Measurements from ENCODE around the gene TCERG1L.

TCERG1L gene

GRCh38 chr10:131203456-131204357 is 107.8 kb downstream of the TCERG1L start:
- no peak for DNase-seq

DNA sequence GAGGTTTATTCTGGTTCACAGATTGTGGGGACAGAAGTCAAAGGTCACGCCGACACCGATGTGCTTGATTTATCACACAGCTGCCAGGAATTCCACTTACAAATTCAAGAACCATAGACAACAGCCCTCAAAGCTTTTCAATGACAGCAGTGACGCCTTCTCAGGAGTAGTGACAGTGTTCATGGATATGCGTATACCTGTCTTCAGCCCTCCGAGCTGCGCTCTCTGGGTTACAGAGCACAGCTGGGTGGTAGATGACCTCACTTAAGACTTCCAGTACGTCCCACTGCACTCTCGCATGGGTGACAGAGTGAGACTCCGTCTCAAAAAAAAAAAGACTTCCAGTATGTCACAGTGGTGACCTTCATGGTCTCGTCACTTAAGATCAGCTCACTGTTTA is 108.5 kb downstream of the TCERG1L start:
- no peak for DNase-seq

DNA sequence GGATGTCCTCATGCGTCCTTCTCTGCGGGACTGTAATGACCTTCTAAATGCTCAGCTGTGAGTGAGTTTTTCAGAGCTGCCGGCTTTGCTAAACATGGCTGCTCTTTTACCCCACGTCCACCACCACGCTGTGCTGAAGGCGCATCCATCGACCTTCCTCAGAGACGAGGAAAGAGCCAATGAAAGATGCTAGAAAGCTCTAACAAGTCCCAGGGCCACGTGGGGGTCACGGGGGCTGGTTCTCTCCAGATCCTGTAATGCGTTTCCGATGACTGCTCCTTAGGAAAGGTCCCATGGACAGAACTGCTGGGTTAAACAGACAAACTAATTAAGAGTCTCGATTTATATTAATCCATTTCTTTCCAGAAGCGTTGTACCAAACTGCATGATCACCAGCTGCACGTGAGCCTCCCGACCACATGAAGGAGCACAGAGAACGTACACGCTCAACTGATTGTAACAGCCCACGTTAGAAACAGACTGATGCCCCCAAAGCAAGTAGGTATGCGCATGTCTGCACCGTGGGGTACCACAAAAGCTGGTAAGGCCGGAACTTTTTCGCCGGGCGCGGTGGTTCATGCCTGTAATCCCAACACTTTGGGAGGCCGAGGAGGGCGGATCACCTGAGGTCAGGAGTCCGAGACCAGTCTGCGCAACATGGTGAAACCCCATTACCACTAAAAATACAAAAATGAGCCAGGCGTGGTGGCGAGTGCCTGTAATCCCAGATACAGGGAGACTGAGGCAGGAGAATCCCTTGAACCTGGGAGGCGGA is 109.6 kb downstream of the TCERG1L start:
- no peak for DNase-seq

GRCh38 chr10:131200856-131201470 is 110.6 kb downstream of the TCERG1L start:
- DNase-seq: no peak

DNA sequence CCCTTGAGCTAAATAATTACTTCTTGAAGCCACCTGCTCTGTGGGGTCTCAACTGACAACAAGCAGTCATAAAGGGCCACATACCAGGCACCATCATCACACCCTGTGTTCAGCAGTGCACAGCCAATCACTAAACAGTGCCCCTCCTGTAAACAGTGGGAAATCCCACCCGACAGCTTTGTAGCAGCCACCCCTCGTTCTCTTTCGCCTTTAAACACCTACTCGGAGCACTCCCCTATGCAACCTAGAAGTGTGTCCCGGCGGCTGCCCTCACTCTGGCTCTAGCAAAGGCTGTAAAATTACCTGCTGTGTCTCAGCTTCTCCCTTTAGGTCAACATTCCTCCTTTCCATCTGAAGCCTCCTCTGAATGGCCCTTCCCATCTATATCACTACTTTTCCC is 111.9 kb downstream of the TCERG1L start:
- DNase-seq: no peak

GRCh38 chr10:131198843-131199242 is 112.7 kb downstream of the TCERG1L start:
- DNase-seq: no peak

DNA sequence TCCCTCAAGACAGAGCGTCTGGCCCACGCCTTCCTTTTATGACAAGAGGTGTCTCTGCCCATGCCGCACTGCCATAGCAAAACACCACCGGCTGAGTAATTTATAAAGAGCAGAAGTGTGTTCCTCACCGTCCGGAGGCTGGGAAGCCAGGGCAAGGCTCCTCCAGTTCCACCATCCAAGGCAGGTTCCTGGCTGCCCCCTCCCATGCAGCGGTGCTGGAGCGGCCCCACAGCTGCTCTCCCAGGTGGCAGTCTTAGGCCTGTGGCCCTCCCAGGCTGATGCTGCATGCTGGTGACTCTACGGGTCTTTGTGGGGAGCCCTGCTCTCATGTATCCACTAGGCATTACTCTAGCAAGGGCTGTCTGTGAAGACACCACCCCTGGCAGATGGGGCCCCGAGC is 113.1 kb downstream of the TCERG1L start:
- no peak for DNase-seq

DNA sequence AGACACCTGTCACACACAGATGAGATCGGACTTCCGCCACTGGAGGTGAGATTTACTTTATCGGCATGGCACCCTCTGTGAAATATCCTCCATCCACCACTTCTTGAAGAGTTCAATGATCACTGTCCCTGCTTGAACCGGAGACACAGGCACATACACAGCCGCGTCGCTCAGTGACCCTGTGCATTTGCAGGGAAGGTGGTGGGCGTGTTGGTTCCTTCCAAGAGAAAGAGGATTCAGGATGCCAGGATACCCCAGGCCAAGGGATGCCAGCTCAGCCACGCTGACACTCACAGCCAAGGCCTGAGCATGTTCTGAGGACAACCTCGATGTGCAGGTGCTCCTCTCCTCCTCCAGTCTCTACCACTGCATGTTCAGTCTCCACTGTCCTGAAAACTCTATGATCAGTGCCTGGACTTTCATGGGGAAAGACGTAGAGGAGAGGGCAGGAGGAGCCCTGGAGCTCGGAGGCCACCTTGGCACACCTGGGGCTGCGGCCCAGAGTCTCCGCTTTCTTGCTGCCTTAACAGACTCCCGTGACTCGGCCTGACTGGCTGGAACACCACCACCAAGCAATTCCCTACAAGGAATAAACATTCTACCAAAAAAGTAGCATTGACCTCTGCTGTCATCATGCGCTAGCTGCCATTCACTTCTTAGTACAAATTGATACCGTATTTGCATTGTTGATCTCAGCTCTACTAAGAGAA is 115.2 kb downstream of the TCERG1L start:
- DNase-seq: no peak

GRCh38 chr10:131195558-131196159 is 115.9 kb downstream of the TCERG1L start:
- no peak for DNase-seq

GRCh38 chr10:131195116-131195515 is 116.4 kb downstream of the TCERG1L start:
- DNase-seq: no peak

- no peak for DNase-seq
Observed at GRCh38 chr10:131193923-131194322, 117.6 kb downstream of the TCERG1L start.

- DNase-seq: no peak
Observed at GRCh38 chr10:131188494-131188893, 123.0 kb downstream of the TCERG1L start.

DNA sequence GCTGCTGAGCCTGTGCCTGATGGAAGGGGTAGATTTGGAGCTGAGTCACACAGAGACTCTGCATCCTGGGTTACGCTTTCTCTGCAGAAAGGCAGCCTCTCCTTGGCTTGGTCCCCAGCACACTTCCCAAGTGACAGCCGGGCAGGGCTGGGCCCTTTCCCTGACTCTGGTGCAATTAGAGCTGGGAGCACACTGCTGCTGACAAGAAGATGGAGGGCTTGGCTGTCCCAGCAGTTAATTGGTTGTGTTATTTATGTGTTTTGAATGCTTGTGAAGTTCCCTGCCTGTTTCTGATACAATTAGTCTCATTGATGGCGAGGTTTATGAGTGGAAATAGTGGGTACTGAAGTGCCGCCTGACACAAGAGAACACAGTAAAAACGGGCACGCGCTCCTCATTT is 123.6 kb downstream of the TCERG1L start:
- no peak for DNase-seq

DNA sequence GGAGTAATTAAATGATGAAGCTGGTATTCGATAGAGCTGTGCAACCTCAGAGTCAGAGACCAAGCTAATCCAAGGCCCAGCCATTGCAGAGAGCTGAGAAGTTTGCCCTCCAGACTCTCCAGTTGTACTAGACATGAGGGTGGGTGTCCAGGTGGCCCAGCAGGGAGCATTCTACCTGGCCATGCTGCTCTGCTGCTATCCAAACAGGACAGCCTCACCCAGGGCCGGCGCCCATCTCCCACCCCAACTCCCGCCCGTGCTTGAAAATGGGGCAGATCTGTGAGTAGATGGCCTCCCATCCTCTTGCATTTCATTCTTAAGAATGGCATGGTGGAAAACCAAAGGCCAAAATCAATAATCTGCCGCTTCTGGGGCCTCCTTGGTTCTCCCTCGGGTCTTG is 124.2 kb downstream of the TCERG1L start:
- DNase-seq: no peak

GRCh38 chr10:131186547-131187253 is 124.8 kb downstream of the TCERG1L start:
- no peak for DNase-seq

GRCh38 chr10:131184503-131184902 is 127.0 kb downstream of the TCERG1L start:
- no peak for DNase-seq

DNA sequence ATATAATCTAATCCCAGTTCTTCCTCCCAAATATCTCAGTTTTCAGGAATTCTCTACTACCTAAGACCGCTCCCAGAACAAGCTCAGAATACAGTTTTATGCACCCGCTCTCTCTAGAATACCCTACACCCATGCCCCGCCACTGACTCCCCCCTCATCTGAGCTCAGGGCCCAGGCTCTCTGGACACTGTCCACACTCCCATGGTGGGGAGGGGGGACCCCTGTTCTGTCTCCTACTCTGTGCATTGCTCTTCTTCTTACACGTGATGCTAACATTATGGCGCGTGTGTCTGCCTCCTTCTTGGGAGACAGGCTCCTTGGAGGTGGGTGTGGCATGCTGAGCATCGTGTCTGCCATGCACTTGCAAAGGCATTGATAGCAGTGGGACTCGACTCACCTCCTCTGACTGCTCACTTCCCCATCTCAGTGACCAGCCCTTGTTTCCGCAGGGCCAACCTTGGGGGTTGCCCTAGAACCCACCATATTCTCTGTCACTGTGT is 127.9 kb downstream of the TCERG1L start:
- no peak for DNase-seq

GRCh38 chr10:131181456-131181855 is 130.1 kb downstream of the TCERG1L start:
- DNase-seq: no peak

GRCh38 chr10:131180740-131181415 is 130.6 kb downstream of the TCERG1L start:
- no peak for DNase-seq

GRCh38 chr10:131180086-131180485 is 131.4 kb downstream of the TCERG1L start:
- no peak for DNase-seq

DNA sequence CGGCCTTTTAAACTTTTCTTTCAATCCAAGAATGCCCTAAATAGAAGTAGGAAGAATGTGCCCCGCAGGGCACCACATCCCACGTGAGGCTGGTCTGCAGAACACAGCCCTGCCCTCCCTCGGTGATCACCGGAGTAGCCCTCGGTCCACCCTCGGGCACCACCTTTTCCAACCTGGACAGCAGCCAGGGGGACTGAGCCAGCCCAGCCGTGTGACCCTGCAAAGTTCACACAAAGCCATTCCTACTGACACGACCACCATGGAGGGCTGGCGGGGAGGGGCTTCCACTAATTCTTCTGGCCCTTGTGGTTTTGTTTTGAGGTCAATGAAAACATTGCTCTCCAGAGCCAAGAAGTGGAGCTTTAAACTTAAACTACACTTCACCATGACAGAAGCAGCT is 132.2 kb downstream of the TCERG1L start:
- DNase-seq: no peak

Data from GDM1 (cell line).